Liver (tissue), 3 donors: ENCODE results near the gene CHST1.

Experiments used
- EGR1 ChIP-seq, 2 donors: IDR thresholded peaks; 2 replicates each; pipeline ENCODE4 v1.6.1; 2016 to 2018; ENCODE audit warnings: antibody characterized with exemption in 2 of 2, low read depth in 2 of 2
- TF ChIP-seq, protein P1 (sequence below): fragments of 150-350 bp; IDR thresholded peaks from 2 replicates; pipeline ENCODE4 v1.5.1; 2017; ENCODE audit warnings: improper control_type of control experiment, low read depth, low read length; ENCODE audit not compliant: missing input control
- TF ChIP-seq, protein P2 (sequence below): IDR thresholded peaks from 2 replicates; pipeline ENCODE4 v1.6.1; 2016; ENCODE audit warnings: antibody characterized with exemption
- TF ChIP-seq, protein P3 (sequence below): IDR thresholded peaks from 2 replicates; pipeline ENCODE4 v1.6.1; 2016; ENCODE audit warnings: antibody characterized with exemption, mild to moderate bottlenecking
- donor health status: healthy.
- donor health status: healthy.

DNA sequence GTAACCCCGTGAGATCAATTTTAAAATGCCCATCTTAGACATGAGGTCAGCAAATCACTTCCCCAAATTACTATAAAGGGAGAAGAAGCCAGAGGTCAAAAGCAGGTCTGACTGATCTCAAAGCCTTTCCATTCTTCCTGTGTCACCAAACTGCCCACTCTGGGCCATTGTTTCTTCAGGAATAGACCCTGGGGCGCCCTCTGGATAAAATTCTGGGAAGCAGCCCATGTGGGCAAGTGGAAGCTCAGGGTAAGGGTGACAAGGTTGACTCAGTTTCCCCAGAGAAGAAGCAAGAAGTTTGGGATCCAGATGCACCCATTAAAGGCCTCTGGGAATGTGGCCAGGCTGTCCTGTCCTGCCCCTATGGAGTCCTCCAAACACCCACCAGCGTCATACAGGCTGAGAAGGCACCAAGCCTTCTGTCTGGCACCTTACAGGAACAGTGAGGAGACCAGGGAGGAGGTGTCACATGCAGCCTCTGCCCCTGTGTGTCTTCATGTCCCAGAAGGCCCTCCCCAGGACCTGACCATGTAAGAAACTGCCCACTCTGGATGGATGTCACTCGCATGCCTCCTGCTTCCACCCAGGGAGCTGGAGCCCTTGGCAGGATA is 50.1 kb downstream of the CHST1 start:
- TF ChIP-seq, protein P1, sequence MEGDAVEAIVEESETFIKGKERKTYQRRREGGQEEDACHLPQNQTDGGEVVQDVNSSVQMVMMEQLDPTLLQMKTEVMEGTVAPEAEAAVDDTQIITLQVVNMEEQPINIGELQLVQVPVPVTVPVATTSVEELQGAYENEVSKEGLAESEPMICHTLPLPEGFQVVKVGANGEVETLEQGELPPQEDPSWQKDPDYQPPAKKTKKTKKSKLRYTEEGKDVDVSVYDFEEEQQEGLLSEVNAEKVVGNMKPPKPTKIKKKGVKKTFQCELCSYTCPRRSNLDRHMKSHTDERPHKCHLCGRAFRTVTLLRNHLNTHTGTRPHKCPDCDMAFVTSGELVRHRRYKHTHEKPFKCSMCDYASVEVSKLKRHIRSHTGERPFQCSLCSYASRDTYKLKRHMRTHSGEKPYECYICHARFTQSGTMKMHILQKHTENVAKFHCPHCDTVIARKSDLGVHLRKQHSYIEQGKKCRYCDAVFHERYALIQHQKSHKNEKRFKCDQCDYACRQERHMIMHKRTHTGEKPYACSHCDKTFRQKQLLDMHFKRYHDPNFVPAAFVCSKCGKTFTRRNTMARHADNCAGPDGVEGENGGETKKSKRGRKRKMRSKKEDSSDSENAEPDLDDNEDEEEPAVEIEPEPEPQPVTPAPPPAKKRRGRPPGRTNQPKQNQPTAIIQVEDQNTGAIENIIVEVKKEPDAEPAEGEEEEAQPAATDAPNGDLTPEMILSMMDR: peak; percentile 2
- TF ChIP-seq, protein P2, sequence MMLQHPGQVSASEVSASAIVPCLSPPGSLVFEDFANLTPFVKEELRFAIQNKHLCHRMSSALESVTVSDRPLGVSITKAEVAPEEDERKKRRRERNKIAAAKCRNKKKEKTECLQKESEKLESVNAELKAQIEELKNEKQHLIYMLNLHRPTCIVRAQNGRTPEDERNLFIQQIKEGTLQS: no peak
- no peak for TF ChIP-seq EGR1 (IDR thresholded peaks at IDR 0.05; ENCODE audit: low read depth in 2 of 2)
- TF ChIP-seq, protein P3, sequence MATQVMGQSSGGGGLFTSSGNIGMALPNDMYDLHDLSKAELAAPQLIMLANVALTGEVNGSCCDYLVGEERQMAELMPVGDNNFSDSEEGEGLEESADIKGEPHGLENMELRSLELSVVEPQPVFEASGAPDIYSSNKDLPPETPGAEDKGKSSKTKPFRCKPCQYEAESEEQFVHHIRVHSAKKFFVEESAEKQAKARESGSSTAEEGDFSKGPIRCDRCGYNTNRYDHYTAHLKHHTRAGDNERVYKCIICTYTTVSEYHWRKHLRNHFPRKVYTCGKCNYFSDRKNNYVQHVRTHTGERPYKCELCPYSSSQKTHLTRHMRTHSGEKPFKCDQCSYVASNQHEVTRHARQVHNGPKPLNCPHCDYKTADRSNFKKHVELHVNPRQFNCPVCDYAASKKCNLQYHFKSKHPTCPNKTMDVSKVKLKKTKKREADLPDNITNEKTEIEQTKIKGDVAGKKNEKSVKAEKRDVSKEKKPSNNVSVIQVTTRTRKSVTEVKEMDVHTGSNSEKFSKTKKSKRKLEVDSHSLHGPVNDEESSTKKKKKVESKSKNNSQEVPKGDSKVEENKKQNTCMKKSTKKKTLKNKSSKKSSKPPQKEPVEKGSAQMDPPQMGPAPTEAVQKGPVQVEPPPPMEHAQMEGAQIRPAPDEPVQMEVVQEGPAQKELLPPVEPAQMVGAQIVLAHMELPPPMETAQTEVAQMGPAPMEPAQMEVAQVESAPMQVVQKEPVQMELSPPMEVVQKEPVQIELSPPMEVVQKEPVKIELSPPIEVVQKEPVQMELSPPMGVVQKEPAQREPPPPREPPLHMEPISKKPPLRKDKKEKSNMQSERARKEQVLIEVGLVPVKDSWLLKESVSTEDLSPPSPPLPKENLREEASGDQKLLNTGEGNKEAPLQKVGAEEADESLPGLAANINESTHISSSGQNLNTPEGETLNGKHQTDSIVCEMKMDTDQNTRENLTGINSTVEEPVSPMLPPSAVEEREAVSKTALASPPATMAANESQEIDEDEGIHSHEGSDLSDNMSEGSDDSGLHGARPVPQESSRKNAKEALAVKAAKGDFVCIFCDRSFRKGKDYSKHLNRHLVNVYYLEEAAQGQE: no peak
